Chondrocyte (in vitro differentiated cells): Measurements from ENCODE around the gene NRIP3. TPM values are rescaled to one million over a fixed set of nuclear protein-coding genes. Genes with fewer than 3 reads are reported as not detected.
"Not testable (repeated sequence)": the region's sequence is repeated elsewhere in the genome, so short reads cannot be mapped to it uniquely, and the experiment has no call there.

Experiments used
- DNase-seq: peaks from one replicate; pipeline ENCODE4 v3.0.0; 2021; ENCODE audit warnings: mixed read lengths, low spot score
- H3K27ac Mint-ChIP-seq: one replicate; pipeline ENCODE4 v1.8.0; 2021; ENCODE audit warnings: mild to moderate bottlenecking, moderate library complexity, mixed read lengths; ENCODE audit not compliant: unreplicated experiment
- H3K27me3 Mint-ChIP-seq: 2 replicates; pipeline ENCODE4 v1.8.0; 2021; ENCODE audit warnings: low read depth, mixed read lengths
- H3K36me3 Mint-ChIP-seq: 2 replicates; pipeline ENCODE4 v1.8.0; 2021; ENCODE audit warnings: low read depth, mixed read lengths
- H3K4me1 Mint-ChIP-seq: 2 replicates; pipeline ENCODE4 v1.8.0; 2021; ENCODE audit warnings: low read depth, mild to moderate bottlenecking, mixed read lengths
- H3K4me3 Mint-ChIP-seq: one replicate; pipeline ENCODE4 v1.8.0; 2021; ENCODE audit warnings: mild to moderate bottlenecking, moderate library complexity, mixed read lengths; ENCODE audit not compliant: unreplicated experiment
- H3K9me3 Mint-ChIP-seq: 2 replicates; pipeline ENCODE4 v1.8.0; 2021; ENCODE audit warnings: low read depth, mixed read lengths
- CTCF ChIP-seq: fragments of 200-600 bp; sonication (generic); IDR thresholded peaks from 2 replicates; pipeline ENCODE4 v1.5.0; 2021; ENCODE audit warnings: antibody characterized with exemption, mild to moderate bottlenecking, moderate library complexity
- total RNA-seq: library from RNA; stranded (reverse); gene quantifications from 3 replicates; pipeline ENCODE4 v1.2.1, GENCODE V29; 2021

The NRIP3 gene
- total RNA-seq, 1 donor from 2014 or later: 3.5 TPM

DNA sequence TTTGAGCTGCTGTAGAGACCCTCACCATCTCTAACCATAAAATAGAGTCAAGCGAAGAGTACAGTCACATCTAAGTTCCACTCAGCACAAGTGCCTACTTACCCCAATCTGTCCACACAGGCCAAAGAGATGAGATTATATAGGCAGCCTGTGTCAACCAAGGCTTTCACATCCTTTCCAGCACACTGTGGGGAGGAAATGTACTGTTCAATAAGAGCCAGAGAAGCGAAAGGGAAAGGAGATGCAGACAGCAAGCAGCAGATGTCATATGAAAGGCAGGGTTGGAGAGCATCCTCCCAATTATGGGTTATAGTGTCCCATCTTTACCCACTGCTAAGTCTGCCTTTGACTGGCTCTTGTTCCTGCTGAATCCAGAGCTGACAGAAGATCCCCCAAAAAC, 16.4 kb downstream of the NRIP3 start:
- H3K4me3 Mint-ChIP-seq: no peak overlapping the region
- no peaks in the 10 kb centered on the region for H3K36me3 Mint-ChIP-seq
- peaks cover 18% of the 10 kb centered on the region for H3K4me1 Mint-ChIP-seq
- TF ChIP-seq CTCF: no peak
- no peak for DNase-seq
- H3K27ac Mint-ChIP-seq: no peak overlapping the region
- no peaks in the 10 kb centered on the region for H3K27me3 Mint-ChIP-seq
- H3K9me3 Mint-ChIP-seq: no peaks in the 10 kb centered on the region

DNA sequence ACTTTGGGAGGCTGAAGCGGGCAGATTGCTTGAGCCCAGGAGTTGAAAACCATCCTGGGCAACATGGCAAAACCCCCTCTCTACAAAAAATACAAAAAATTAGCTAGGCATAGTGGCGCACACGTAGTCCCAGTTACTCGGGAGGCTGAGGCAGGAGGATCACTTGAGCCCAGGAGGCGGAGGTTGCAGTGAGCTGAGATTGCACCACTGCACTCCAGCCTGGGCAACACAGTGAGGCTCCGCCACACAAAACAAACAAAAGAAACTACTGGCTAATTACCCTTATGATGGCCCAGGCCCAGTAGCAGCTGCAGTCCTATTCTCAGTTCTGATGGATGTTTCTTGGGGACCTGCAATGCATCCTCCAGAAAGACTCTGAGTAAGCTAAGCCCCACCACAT, 17.0 kb downstream of the NRIP3 start:
- H3K4me3 Mint-ChIP-seq, H3K27ac Mint-ChIP-seq, H3K36me3 Mint-ChIP-seq, H3K9me3 Mint-ChIP-seq, H3K27me3 Mint-ChIP-seq, DNase-seq: not testable (repeated sequence)
- peaks cover 18% of the 10 kb centered on the region for H3K4me1 Mint-ChIP-seq

DNA sequence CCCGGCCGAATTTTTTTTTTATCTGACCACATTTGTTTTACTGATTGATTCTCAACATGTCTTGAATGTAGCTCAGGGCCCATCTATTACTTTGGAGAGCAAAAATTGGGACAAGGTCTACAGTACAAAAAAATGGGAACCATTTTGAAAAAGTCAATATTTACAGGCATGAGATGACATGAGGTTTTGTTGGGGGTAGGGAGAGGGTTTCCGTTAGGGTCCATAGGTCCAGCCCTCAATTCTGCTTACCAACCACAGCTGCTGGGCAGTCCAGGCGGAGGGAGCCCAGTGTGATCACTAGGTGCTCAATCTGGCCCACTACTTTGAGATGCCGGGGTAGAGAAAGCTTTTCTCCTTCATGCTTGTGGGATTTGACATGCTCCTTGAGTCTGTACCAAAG, 18.3 kb downstream of the NRIP3 start:
- Mint-ChIP-seq H3K36me3 (no peaks in the 10 kb centered on the region), H3K27ac (no peak overlapping the region), H3K4me1 (peaks cover 18% of the 10 kb centered on the region), H3K9me3 (no peaks in the 10 kb centered on the region), H3K4me3 (no peak overlapping the region), H3K27me3 (no peaks in the 10 kb centered on the region)
- no peak for DNase-seq
- TF ChIP-seq CTCF: no peak

- no peaks in the 10 kb centered on the region for H3K36me3 Mint-ChIP-seq
- no peak for TF ChIP-seq CTCF
- DNase-seq: no peak
- no peak overlapping the region for H3K27ac Mint-ChIP-seq
- H3K4me1 Mint-ChIP-seq: peaks cover under 1% of the 10 kb centered on the region
- H3K4me3 Mint-ChIP-seq: no peak overlapping the region
- no peaks in the 10 kb centered on the region for H3K27me3 Mint-ChIP-seq
- no peaks in the 10 kb centered on the region for H3K9me3 Mint-ChIP-seq
Measured at GRCh38 chr11:8983552-8983951, 20.2 kb downstream of the NRIP3 start.

DNA sequence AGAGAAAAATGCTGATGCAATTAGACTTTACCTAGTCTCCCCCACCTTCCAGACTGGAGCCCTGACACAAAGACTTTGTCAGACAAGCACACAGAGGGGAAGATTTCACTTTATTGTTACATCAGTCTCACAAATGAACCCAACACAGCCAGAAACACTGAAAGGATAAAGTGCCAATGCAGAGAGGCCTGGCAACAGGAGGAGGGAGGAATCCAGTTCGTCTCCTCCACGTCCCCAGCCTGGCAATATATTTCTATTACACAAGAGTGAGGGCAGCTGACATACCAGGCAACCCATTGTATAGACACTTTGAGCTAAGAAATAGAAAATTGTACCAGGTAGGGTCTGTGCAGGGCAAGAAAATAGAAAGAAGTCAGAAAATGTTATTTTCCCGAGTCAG, 23.3 kb downstream of the NRIP3 start:
- Mint-ChIP-seq H3K36me3 (no peaks in the 10 kb centered on the region), H3K27me3 (no peaks in the 10 kb centered on the region), H3K4me3 (no peak overlapping the region), H3K9me3 (no peaks in the 10 kb centered on the region), H3K4me1 (no peaks in the 10 kb centered on the region), H3K27ac (no peak overlapping the region)
- TF ChIP-seq CTCF: no peak
- DNase-seq: no peak

DNA sequence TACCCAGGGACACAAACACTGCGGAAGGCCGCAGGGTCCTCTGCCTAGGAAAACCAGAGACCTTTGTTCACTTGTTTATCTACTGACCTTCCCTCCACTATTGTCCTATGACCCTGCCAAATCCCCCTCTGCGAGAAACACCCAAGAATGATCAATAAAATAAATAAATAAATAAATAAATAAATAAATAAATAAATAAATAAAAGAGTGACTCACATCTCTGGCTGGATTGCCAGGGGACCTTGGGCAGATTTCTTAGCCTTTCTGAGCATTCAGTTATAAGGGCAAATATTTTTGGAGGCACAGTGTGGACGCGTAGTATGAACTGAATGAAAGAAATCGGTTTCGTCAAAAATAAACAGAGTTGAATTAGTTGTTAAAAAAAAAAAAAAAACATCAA, 24.4 kb downstream of the NRIP3 start:
- not testable (repeated sequence) for H3K27ac Mint-ChIP-seq, H3K27me3 Mint-ChIP-seq, H3K36me3 Mint-ChIP-seq, H3K4me1 Mint-ChIP-seq, H3K9me3 Mint-ChIP-seq, H3K4me3 Mint-ChIP-seq, DNase-seq
